HepG2 (cell line): Measurements from ENCODE around the gene LRRC25. TPM values are rescaled to one million over a fixed set of nuclear protein-coding genes. Genes with fewer than 3 reads are reported as not detected.

ENCODE experiments used
- ATAC-seq: fragments of 200-7000 bp; cut with Tn5 transposase; 3 replicates; pipeline ENCODE4 v1.9.1; 2020; ENCODE audit warnings: mild to moderate bottlenecking, moderate library complexity
- BruUV-seq: library from RNA; stranded (reverse); fragments of 400-500 nt; replicated peaks from 2 replicates; lab custom pipeline; 2021; lab: Mats Ljungman, UMichigan
- CTCF ChIA-PET: fragments of 300-600 bp; formaldehyde crosslinking; extraction: SDS; loops from one replicate; lab custom pipeline; 2021; ENCODE audit warnings: low total read pairs, inconsistent platforms, low intra/inter-chr PET ratio; lab: Yijun Ruan, JAX
- POLR2A ChIA-PET: fragments of 350-600 bp; sonication (Branson Sonifier 250); formaldehyde crosslinking; loops from one replicate; lab custom pipeline; 2020; ENCODE audit warnings: antibody characterized with exemption, inconsistent platforms; lab: Yijun Ruan, JAX
- DNase-seq: peaks from one replicate; pipeline ENCODE4 v3.0.0-alpha.2; 2015; ENCODE audit warnings: low spot score
- FAIRE-seq: peaks from 3 replicates; lab custom pipeline; 2011; peaks lifted over from hg19 to GRCh38; lab: Jason Lieb, UNC
- H2AFZ ChIP-seq: one replicate; pipeline ENCODE4 v1.6.1; 2011; ENCODE audit warnings: low read length, inconsistent platforms
- H3K27ac ChIP-seq: fragments of 300-600 bp; 3 replicates; pipeline ENCODE4 v1.8.0; 2011; ENCODE audit warnings: mixed run types, mild to moderate bottlenecking, mixed read lengths, low read length, inconsistent platforms; ENCODE audit not compliant: insufficient read depth; ENCODE audit errors: extremely low read length
- H3K27me3 ChIP-seq, 2 experiments: fragments of 200-600 bp in 1 of 2; 2 replicates in 1 of 2; 3 replicates in 1 of 2; pipeline versions ENCODE4 v1.6.0 to v1.8.0; 2011; ENCODE audit warnings: low read length in 2 of 2, mild to moderate bottlenecking in 2 of 2, moderate library complexity in 2 of 2, inconsistent platforms in 1 of 2; ENCODE audit not compliant: insufficient read depth in 2 of 2, control insufficient read depth in 1 of 2
- H3K36me3 ChIP-seq, 2 experiments: fragments of 200-600 bp in 1 of 2; replicated peaks in 1 of 2; 2 replicates in 1 of 2; 3 replicates in 1 of 2; pipeline versions ENCODE4 v1.5.1 to v1.8.0; 2011; ENCODE audit warnings: low read length in 2 of 2, inconsistent platforms in 1 of 2; ENCODE audit not compliant: insufficient read depth in 2 of 2, control insufficient read depth in 1 of 2
- H3K4me1 ChIP-seq: 2 replicates; pipeline ENCODE4 v1.5.1; 2012; ENCODE audit warnings: low read length, inconsistent platforms; ENCODE audit not compliant: insufficient read depth
- H3K4me2 ChIP-seq: 2 replicates; pipeline ENCODE4 v1.6.0; 2011; ENCODE audit warnings: low read depth, low read length, inconsistent platforms
- H3K4me3 ChIP-seq, 3 experiments: fragments of 200-600 bp in 1 of 3; sonication (generic), shearing (Covaris generic) in 1 of 3; replicated peaks in 1 of 3; 2 replicates each; pipeline ENCODE4 v1.5.1; 2011 to 2016; ENCODE audit warnings: low read length in 3 of 3, inconsistent platforms in 2 of 3, low read depth in 2 of 3, mild to moderate bottlenecking in 2 of 3, control low read depth in 1 of 3, mixed read lengths in 1 of 3; ENCODE audit not compliant: insufficient read depth in 1 of 3
- H3K79me2 ChIP-seq: one replicate; pipeline ENCODE4 v1.6.1; 2011; ENCODE audit warnings: low read length, inconsistent platforms; ENCODE audit not compliant: insufficient read depth
- H3K9ac ChIP-seq: 2 replicates; pipeline ENCODE4 v1.6.0; 2011; ENCODE audit warnings: mild to moderate bottlenecking, low read depth, low read length, inconsistent platforms; ENCODE audit not compliant: insufficient read depth
- H3K9me3 ChIP-seq: 2 replicates; pipeline ENCODE4 v1.5.1; 2012; ENCODE audit warnings: mild to moderate bottlenecking, low read length
- H4K20me1 ChIP-seq: 2 replicates; pipeline ENCODE4 v1.6.0; 2011; ENCODE audit warnings: inconsistent platforms, mild to moderate bottlenecking, low read length, moderate library complexity; ENCODE audit not compliant: insufficient read depth
- FOXM1 ChIP-seq: sonication (generic); formaldehyde crosslinking; IDR thresholded peaks from 2 replicates; pipeline ENCODE4 v1.5.0; 2020; ENCODE audit warnings: missing genetic modification reagents
- KDM2A ChIP-seq: sonication (generic); formaldehyde crosslinking; IDR thresholded peaks from 2 replicates; pipeline ENCODE4 v1.4.0; 2020; ENCODE audit warnings: low read depth, missing genetic modification reagents, borderline replicate concordance
- MAFF ChIP-seq: IDR thresholded peaks from 2 replicates; pipeline ENCODE4 v1.6.1; 2011; ENCODE audit warnings: low read depth, low read length, improper control_type of control experiment
- NFKB2 ChIP-seq: sonication (generic); formaldehyde crosslinking; IDR thresholded peaks from 2 replicates; pipeline ENCODE4 v1.4.0; 2020; ENCODE audit warnings: missing genetic modification reagents, borderline replicate concordance
- SAFB2 ChIP-seq: sonication (generic); formaldehyde crosslinking; IDR thresholded peaks from 2 replicates; pipeline ENCODE4 v1.5.1; 2020; ENCODE audit warnings: missing genetic modification reagents, low read depth, mild to moderate bottlenecking, borderline replicate concordance
- SRY ChIP-seq: sonication (generic); formaldehyde crosslinking; IDR thresholded peaks from 2 replicates; pipeline ENCODE4 v1.8.0; 2022; ENCODE audit warnings: mild to moderate bottlenecking, missing genetic modification reagents
- TGIF2 ChIP-seq: IDR thresholded peaks from 2 replicates; pipeline ENCODE4 v1.6.1; 2016; ENCODE audit warnings: control low read depth, missing compliant biosample characterization
- ZFP90 ChIP-seq: sonication (generic); formaldehyde crosslinking; IDR thresholded peaks from 2 replicates; pipeline ENCODE4 v1.8.0; 2022; ENCODE audit warnings: missing genetic modification reagents, mild to moderate bottlenecking, inconsistent platforms, borderline replicate concordance
- ZNF205 ChIP-seq: IDR thresholded peaks from 2 replicates; pipeline ENCODE4 v1.6.1; 2018; ENCODE audit warnings: missing biosample characterization, missing genetic modification reagents
- ZNF451 ChIP-seq: sonication (generic); formaldehyde crosslinking; IDR thresholded peaks from 2 replicates; pipeline ENCODE4 v1.5.0; 2020; ENCODE audit warnings: mild to moderate bottlenecking, missing genetic modification reagents
- ZNF558 ChIP-seq: sonication (generic); formaldehyde crosslinking; IDR thresholded peaks from 2 replicates; pipeline ENCODE4 v1.9.0; 2022; ENCODE audit warnings: mild to moderate bottlenecking, missing genetic modification reagents, borderline replicate concordance
- ZNF616 ChIP-seq: sonication (generic); formaldehyde crosslinking; IDR thresholded peaks from 2 replicates; pipeline ENCODE4 v1.5.0; 2020; ENCODE audit warnings: low read depth, mild to moderate bottlenecking, missing genetic modification reagents
- WGBS: methylation state at CpG from one replicate; pipeline ENCODE4 v1.1.6; 2017; ENCODE audit warnings: low lambda C conversion rate; 5-methylcytosine and 5-hydroxymethylcytosine counted together
- in situ Hi-C: cut with HindIII; loops from 2 replicates; pipeline ENCODE4 v1.10.0; 2017; ENCODE audit warnings: low pct_unique_long_range_greater_than_20kb; ENCODE audit not compliant: extremely low pct_ligation_motif_present
- intact Hi-C: fragments of 100-400 bp; cut with micrococcal nuclease; formaldehyde crosslinking; loops from one replicate; pipeline ENCODE4 v1.10.0; 2022; ENCODE audit not compliant: unreplicated experiment
- polyA plus RNA-seq, 8 experiments: library from polyadenylated mRNA; depleted of rRNA in 3 of 8; stranded (reverse) in 7 of 8; unstranded in 1 of 8; fragments of >200 nt; fragmentation: Illumina TruSeq in 4 of 8; extraction: Trizol in 4 of 8; gene quantifications; 2 replicates each; pipeline versions ENCODE4 v1.2.1 to v1.2.3, GENCODE V29; 2011 to 2016; ENCODE audit warnings: low read depth in 4 of 8, missing spikeins in 1 of 8, mixed read lengths in 1 of 8; ENCODE audit not compliant: insufficient read depth in 1 of 8
- total RNA-seq, 5 experiments: library from RNA; depleted of rRNA; stranded (reverse); fragments of >200 nt; fragmentation: Illumina TruSeq; extraction: Trizol; gene quantifications; 2 replicates each; pipeline ENCODE4 v1.2.3, GENCODE V29; 2016; ENCODE audit warnings: low read depth in 1 of 5
- TF ChIP-seq, protein P1 (sequence below): sonication (generic); formaldehyde crosslinking; IDR thresholded peaks from 2 replicates; pipeline ENCODE4 v1.4.0; 2020; ENCODE audit warnings: missing genetic modification reagents
- TF ChIP-seq, protein P2 (sequence below): IDR thresholded peaks from 2 replicates; pipeline ENCODE4 v1.6.1; 2018; ENCODE audit warnings: missing genetic modification reagents, mild to moderate bottlenecking, missing compliant biosample characterization
- TF ChIP-seq, protein P3 (sequence below): sonication (generic); formaldehyde crosslinking; IDR thresholded peaks from 2 replicates; pipeline ENCODE4 v1.4.0; 2020; ENCODE audit warnings: missing genetic modification reagents
- TF ChIP-seq, protein P4 (sequence below): sonication (generic); formaldehyde crosslinking; IDR thresholded peaks from 2 replicates; pipeline ENCODE4 v1.8.0; 2022; ENCODE audit warnings: missing genetic modification reagents, mild to moderate bottlenecking, borderline replicate concordance

The LRRC25 gene
- total and polyA plus RNA-seq, 2 of the 13 experiments (the other 11 are each of a cell fraction or from before 2014, with no cell fraction given): 0.13 to 0.53 TPM

DNA sequence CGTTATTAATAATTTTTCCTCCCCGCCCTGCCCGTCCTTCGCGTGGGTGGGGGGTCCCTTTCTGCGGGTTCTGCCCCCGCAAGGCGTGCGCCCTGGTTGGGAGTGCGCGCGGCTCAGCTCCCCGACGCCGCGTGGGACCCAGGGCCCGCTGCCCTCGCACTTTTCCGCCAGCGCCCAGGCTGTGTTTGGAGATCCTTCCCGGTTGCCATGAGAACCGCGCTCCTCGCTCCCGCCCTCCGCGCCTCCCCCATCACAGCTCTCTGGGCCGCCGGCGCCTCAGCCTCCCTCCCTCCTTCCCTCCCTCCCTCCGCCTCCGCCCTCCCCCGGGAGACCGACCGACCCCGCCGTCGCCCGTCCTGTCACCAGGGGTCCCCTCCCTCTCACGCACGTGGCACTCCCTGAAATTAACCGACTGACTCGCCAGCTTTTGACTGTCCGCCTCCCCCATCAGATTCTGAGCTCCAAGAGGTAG, 19.4 kb upstream of the LRRC25 start:
- DNase-seq: peak; percentile 70
- Histone ChIP-seq H3K4me2 (peak overlapping the region; percentile 85), H3K4me3 (peak overlapping the region; percentile 42 to 78 (median 54)), H3K27me3 (no peaks in the 10 kb centered on the region), H3K9ac (peak overlapping the region; percentile 64), H3K36me3 (no peaks in the 10 kb centered on the region), H3K27ac (peak overlapping the region; percentile 47), H3K79me2 (peaks cover 16% of the 10 kb centered on the region), H4K20me1 (peaks cover 6% of the 10 kb centered on the region; the same call in 1 of the 2 replicates), H3K4me1 (peaks cover 66% of the 10 kb centered on the region), H3K9me3 (no peaks in the 10 kb centered on the region), H2AFZ (no peak overlapping the region)
- 2% methylated on average over 44 of the region's 44 CpGs for WGBS
- in situ Hi-C loops (loop anchor here (10.0 kb wide), 2 partner anchors 142 to 212 kb away; partner anchors contain the start of genes IQCN and RAB3A), intact Hi-C loops (no loop called here)
- BruUV-seq: no TSS peak
- ATAC-seq: peak; percentile 53
- ChIA-PET CTCF (no interaction called here), POLR2A (interaction anchor here (0.6 to 3.7 kb wide), 10 partner anchors 15 to 135 kb away, joined by 3 to 25 read pairs (median 4); partner anchors contain the start of genes GDF15, JUND and LSM4)
- FAIRE-seq: no peak
- TF ChIP-seq ZNF558 (CRISPR knock-in tag): no peak
- no peak for TF ChIP-seq MAFF
- no peak for TF ChIP-seq NFKB2 (CRISPR knock-in tag)
- TF ChIP-seq, protein P1, sequence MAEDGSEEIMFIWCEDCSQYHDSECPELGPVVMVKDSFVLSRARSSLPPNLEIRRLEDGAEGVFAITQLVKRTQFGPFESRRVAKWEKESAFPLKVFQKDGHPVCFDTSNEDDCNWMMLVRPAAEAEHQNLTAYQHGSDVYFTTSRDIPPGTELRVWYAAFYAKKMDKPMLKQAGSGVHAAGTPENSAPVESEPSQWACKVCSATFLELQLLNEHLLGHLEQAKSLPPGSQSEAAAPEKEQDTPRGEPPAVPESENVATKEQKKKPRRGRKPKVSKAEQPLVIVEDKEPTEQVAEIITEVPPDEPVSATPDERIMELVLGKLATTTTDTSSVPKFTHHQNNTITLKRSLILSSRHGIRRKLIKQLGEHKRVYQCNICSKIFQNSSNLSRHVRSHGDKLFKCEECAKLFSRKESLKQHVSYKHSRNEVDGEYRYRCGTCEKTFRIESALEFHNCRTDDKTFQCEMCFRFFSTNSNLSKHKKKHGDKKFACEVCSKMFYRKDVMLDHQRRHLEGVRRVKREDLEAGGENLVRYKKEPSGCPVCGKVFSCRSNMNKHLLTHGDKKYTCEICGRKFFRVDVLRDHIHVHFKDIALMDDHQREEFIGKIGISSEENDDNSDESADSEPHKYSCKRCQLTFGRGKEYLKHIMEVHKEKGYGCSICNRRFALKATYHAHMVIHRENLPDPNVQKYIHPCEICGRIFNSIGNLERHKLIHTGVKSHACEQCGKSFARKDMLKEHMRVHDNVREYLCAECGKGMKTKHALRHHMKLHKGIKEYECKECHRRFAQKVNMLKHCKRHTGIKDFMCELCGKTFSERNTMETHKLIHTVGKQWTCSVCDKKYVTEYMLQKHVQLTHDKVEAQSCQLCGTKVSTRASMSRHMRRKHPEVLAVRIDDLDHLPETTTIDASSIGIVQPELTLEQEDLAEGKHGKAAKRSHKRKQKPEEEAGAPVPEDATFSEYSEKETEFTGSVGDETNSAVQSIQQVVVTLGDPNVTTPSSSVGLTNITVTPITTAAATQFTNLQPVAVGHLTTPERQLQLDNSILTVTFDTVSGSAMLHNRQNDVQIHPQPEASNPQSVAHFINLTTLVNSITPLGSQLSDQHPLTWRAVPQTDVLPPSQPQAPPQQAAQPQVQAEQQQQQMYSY (CRISPR knock-in tag): peak; percentile 55; the same call in 1 of the 2 replicates
- no peak for TF ChIP-seq ZNF205 (CRISPR knock-in tag)
- peak; percentile 66; the same call in 1 of the 2 replicates for TF ChIP-seq TGIF2 (CRISPR knock-in tag)
- TF ChIP-seq SAFB2: 0 out of 2 replicates have a peak, but pooled peaks have one; percentile 21
- TF ChIP-seq KDM2A (CRISPR knock-in tag): 0 out of 2 replicates have a peak, but pooled peaks have one; percentile 25
- TF ChIP-seq FOXM1 (CRISPR knock-in tag): no peak
- TF ChIP-seq, protein P2, sequence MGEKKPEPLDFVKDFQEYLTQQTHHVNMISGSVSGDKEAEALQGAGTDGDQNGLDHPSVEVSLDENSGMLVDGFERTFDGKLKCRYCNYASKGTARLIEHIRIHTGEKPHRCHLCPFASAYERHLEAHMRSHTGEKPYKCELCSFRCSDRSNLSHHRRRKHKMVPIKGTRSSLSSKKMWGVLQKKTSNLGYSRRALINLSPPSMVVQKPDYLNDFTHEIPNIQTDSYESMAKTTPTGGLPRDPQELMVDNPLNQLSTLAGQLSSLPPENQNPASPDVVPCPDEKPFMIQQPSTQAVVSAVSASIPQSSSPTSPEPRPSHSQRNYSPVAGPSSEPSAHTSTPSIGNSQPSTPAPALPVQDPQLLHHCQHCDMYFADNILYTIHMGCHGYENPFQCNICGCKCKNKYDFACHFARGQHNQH (CRISPR knock-in tag): no peak; the same call in 1 of the 2 replicates
- no peak for TF ChIP-seq ZNF451
- no peak for TF ChIP-seq ZNF616 (CRISPR knock-in tag)
- no peak for TF ChIP-seq SRY (CRISPR knock-in tag)
- no peak; the same call in 1 of the 2 replicates for TF ChIP-seq ZFP90 (CRISPR knock-in tag)
- TF ChIP-seq, protein P3, sequence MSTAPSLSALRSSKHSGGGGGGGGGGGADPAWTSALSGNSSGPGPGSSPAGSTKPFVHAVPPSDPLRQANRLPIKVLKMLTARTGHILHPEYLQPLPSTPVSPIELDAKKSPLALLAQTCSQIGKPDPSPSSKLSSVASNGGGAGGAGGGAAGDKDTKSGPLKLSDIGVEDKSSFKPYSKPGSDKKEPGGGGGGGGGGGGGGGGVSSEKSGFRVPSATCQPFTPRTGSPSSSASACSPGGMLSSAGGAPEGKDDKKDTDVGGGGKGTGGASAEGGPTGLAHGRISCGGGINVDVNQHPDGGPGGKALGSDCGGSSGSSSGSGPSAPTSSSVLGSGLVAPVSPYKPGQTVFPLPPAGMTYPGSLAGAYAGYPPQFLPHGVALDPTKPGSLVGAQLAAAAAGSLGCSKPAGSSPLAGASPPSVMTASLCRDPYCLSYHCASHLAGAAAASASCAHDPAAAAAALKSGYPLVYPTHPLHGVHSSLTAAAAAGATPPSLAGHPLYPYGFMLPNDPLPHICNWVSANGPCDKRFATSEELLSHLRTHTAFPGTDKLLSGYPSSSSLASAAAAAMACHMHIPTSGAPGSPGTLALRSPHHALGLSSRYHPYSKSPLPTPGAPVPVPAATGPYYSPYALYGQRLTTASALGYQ: no peak
- TF ChIP-seq, protein P4, sequence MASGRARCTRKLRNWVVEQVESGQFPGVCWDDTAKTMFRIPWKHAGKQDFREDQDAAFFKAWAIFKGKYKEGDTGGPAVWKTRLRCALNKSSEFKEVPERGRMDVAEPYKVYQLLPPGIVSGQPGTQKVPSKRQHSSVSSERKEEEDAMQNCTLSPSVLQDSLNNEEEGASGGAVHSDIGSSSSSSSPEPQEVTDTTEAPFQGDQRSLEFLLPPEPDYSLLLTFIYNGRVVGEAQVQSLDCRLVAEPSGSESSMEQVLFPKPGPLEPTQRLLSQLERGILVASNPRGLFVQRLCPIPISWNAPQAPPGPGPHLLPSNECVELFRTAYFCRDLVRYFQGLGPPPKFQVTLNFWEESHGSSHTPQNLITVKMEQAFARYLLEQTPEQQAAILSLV (CRISPR knock-in tag): peak; percentile 71; the same call in 1 of the 2 replicates
